Measurements from ENCODE around the gene TMPRSS4. TPM values are rescaled to one million over a fixed set of nuclear protein-coding genes. Genes with fewer than 3 reads are reported as not detected.

Gene TMPRSS4
- total RNA-seq, 1 experiment from 2014 or later, result 152 TPM

- no peak for DNase-seq (ENCODE audit: low spot score)
Measured at GRCh38 chr11:118153516-118153915, 76.6 kb downstream of the TMPRSS4 start.

DNA sequence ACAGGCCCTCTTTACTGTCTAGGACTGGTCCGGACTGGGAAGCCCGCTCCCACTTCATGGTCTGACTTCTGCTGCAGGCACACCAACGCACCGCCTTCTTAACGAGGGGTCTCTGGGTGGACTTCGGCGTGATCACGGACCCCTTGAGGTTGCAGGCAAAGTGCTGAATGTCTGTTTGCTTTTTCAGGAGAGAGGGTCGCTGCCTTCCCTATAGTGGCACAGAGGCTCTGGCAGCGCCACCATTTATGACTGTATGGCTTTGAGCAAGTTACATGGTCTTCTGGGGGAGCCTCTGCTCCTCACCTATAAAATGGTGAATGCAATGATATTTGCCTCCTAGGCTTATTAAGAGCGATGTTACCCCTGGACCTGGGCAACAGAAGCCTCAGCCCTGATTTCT is 77.1 kb downstream of the TMPRSS4 start:
- no peak for DNase-seq (ENCODE audit: low spot score)

DNA sequence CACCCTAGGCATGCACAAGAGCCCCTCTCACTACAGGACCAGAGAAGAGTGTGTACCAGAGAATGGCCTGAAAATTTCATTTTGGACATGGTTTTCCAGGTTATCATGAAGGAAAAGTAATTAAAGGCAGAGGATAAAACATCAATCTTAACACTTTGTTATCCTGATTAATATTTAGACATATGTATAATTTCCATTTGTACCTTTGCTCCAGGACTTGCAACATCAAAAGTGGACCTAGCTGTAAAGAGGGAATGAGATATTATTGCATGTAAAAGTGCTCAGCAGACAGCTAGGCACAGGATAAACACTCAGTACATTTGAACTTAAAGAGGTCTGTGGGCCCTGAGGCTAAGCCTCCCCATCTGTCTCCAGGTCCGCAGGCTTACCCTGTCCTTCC is 77.8 kb downstream of the TMPRSS4 start:
- no peak for DNase-seq (ENCODE audit: low spot score)

DNA sequence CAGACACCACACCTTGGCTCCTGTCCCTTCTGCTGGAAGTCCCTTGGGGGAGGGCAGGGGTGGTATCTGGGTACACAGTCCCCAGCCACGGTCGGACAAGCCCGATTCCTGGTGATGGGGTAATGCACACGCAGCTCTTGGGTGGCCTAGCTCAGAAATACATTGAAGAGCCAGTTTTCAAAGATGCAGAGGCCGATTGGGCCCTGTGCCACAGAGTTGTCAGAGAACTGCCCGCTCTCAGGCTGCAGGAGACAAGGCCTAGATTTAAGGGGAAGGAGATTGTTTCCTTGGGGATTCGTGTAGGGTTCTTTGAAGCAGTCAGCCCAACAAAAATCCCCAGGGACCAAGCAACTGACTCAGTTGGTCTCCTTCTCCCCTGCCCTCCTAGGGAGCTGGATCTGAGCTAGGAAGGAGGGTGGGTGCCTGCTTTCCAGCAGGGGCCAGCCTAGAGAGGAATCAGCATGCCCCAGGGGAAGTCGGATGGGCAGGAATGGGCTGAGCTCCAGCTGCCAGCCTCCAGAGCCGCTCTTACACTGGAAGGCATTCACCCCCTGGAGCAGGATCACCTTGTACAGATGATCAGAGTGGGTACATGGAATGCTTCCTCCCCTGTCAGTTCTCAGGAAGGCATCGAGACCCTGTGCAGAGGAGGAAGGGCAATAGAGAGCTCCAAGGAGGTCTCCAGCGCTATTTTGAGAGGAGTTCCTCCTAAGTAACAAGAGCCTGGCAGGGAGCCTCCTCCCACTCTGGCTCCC is 79.1 kb downstream of the TMPRSS4 start:
- DNase-seq (ENCODE audit: low spot score), result no peak

GRCh38 chr11:118156531-118157185 is 79.8 kb downstream of the TMPRSS4 start:
- DNase-seq (ENCODE audit: low spot score), result no peak

- DNase-seq (ENCODE audit: low spot score), result no peak
Measured at GRCh38 chr11:118157186-118157895, 80.5 kb downstream of the TMPRSS4 start.

GRCh38 chr11:118161786-118162185 is 84.9 kb downstream of the TMPRSS4 start:
- no peak for DNase-seq (ENCODE audit: low spot score)

GRCh38 chr11:118162846-118163245 is 86.0 kb downstream of the TMPRSS4 start:
- DNase-seq (ENCODE audit: low spot score), result no peak

DNA sequence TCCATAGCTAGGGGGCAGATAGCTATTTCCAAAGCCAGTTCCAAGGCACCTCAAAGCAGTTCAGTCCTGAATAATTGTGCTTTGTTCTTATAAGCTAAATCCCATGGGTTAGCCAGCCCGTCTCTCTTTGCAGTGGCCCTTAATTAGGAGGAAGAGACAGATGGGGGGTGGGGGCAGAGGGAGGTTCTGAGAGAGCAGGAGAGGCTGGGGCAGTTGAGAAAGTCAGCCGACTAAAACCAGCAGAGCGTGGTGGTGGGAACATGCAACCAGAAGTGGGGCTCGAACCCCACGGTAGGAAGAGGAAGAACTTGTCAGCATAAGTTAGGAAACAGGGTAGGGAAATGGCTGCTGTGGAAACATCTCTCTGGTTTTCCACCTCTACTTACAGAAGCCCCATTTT is 86.6 kb downstream of the TMPRSS4 start:
- DNase-seq (ENCODE audit: low spot score), result no peak

DNA sequence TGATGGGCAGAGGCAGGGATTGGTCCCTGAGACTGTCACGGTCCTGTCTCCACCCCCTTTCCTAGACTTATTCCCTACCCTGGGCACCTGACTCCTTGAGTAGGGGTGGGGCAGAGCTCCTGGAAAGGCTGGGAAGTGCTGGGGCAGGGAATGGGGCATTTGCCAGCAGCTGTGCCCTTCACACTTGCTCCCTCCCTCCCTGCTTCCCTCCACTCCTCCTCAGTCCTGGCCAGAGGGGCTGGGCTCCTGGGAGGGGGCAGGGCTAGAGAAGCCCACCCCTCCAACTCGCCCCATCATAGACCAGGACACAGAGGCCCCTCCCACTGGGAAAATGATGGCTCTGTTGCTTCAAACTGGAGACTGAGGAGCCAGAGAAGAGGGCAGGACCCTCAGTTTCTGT is 88.0 kb downstream of the TMPRSS4 start:
- no peak for DNase-seq (ENCODE audit: low spot score)

DNA sequence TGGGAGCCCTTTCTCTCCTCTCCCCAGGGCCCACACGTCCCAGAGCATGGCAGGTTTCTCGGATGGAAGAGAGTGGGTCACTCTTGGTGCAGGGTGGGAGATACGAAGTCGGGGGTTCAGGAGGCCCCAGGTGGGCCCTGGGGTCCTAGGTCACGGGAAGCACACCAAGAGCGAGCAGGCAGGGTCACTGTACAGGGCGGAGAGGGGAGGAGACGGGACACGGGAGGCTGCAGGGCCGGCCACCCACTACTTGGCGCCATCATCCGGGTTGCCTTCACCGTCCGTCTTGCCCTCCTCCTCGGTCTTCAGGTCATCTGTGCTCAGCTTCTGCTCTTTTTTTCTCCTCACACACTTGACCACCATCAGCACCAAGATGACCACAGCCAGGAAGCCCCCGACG is 89.8 kb downstream of the TMPRSS4 start:
- no peak for DNase-seq (ENCODE audit: low spot score)

GRCh38 chr11:118167253-118167652 is 90.4 kb downstream of the TMPRSS4 start:
- DNase-seq (ENCODE audit: low spot score), result no peak

GRCh38 chr11:118167906-118168305 is 91.0 kb downstream of the TMPRSS4 start:
- no peak for DNase-seq (ENCODE audit: low spot score)

DNA sequence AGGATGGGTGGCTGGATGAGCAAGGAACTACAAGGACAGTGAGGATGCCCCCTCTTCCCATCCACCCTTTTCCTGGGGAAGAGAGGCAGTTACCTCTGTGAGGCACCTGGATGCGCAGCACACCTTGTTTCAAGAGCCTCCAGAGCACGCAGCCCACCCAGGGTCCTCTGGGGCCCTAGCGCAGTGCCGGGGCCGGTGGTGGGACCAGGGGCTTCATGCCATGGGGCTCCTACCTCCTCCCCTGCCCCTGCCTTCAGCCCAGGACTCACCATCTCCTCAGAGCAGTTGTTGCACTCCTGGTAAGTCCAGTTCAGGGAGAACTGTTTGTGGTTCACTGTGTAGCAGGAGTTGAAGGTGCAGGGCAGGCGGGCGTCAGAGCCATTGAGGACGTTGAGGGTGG is 91.4 kb downstream of the TMPRSS4 start:
- DNase-seq (ENCODE audit: low spot score), result no peak

GRCh38 chr11:118168751-118169150 is 91.9 kb downstream of the TMPRSS4 start:
- DNase-seq (ENCODE audit: low spot score), result no peak

DNA sequence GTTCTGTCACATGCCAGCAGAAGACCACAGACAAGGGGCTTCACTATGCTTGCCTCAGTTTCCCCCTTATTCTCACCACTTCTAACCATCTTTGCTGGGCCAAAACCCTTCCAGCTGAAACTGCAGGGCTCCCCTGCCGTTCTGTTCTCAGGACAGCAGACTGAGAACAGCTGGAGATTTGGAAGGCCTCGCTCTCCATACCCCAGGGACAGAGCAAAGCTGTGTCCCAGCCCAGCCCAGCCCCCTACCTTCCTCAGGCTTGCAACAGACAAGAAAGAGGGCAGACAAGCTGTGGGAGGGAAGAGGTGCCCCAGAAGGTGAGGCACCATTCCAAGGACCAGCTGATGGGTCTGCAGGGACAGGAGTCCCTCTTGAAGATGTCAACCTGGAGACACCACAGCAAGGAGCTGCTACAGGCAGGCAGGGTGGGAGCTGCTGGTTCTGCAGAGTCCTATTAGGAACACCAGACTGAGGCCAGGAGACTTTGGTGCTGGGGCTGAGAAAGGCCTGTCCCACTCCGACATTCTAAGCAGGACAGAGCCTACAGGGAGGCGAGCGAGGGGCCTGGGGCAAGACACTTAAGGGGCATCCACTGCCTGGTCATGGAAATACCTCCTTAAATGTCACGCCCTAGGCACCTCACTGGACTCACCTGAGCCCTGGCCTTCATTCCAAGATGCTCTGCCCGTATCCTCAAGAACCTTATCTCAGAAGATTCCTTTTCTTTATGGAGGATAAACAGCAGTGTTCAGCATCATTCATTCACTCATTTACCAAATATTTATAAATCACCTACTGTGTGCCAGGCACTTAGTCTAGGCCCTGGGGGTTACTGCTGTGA is 92.6 kb downstream of the TMPRSS4 start:
- no peak for DNase-seq (ENCODE audit: low spot score)

- no peak for DNase-seq (ENCODE audit: low spot score)
Measured at GRCh38 chr11:118170231-118170630, 93.4 kb downstream of the TMPRSS4 start.

DNA sequence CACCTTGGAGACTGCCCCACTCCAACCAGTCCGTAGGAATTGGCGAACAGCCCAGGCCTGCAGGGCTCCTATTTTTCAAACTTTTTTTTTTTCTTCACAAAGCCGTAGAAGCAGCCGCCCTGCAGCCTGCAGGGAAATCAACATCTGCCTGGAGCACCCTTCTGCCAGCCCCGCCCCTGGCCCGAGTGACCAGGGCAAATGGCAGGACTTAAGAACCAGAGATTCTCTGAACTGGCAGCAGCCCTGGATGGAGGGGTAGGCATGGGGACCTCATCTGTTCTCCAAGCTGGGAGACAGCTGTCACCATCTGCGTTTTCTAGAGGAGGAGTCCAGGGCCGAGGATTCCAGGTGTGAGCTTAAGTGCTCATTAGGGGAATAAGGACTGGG is 94.0 kb downstream of the TMPRSS4 start:
- DNase-seq (ENCODE audit: low spot score), result no peak
